Osteoblast (primary cell): Measurements from ENCODE around the gene PTGES. TPM values are rescaled to one million over a fixed set of nuclear protein-coding genes. Genes with fewer than 3 reads are reported as not detected.

Experiments
- DNase-seq: peaks from one replicate; pipeline ENCODE4 v3.0.0; 2011; ENCODE audit warnings: low spot score, mixed read lengths; ENCODE audit not compliant: insufficient read length; ENCODE audit errors: missing footprints
- H2AFZ ChIP-seq: 2 replicates; pipeline ENCODE4 v1.6.0; 2011; ENCODE audit warnings: mild to moderate bottlenecking, low read length
- H3K27ac ChIP-seq: 2 replicates; pipeline ENCODE4 v1.5.1; 2011; ENCODE audit warnings: mild to moderate bottlenecking, low read depth, low read length, moderate library complexity
- H3K27me3 ChIP-seq: 2 replicates; pipeline ENCODE4 v1.6.0; 2012; ENCODE audit warnings: mild to moderate bottlenecking, control low read depth, inconsistent platforms, low read length, moderate library complexity; ENCODE audit not compliant: insufficient read depth
- H3K36me3 ChIP-seq: 2 replicates; pipeline ENCODE4 v1.5.1; 2011; ENCODE audit warnings: mild to moderate bottlenecking, low read length, control low read depth, moderate library complexity; ENCODE audit not compliant: insufficient read depth
- H3K4me1 ChIP-seq: 2 replicates; pipeline ENCODE4 v1.5.1; 2011; ENCODE audit warnings: mild to moderate bottlenecking, low read length, control low read depth, moderate library complexity; ENCODE audit not compliant: insufficient read depth
- H3K4me2 ChIP-seq: 2 replicates; pipeline ENCODE4 v1.6.0; 2011; ENCODE audit warnings: mild to moderate bottlenecking, low read length; ENCODE audit not compliant: insufficient read depth
- H3K4me3 ChIP-seq: fragments of 200-600 bp; sonication (generic); 3 replicates; pipeline ENCODE4 v1.5.1; 2012; ENCODE audit warnings: mild to moderate bottlenecking, low read length, inconsistent platforms; ENCODE audit not compliant: insufficient read depth
- H3K79me2 ChIP-seq: 2 replicates; pipeline ENCODE4 v1.6.0; 2012; ENCODE audit warnings: mild to moderate bottlenecking, low read length, control low read depth, inconsistent platforms; ENCODE audit not compliant: insufficient read depth
- H3K9me3 ChIP-seq: 2 replicates; pipeline ENCODE4 v1.5.1; 2011; ENCODE audit warnings: low read depth, low read length, control low read depth
- H4K20me1 ChIP-seq: 2 replicates; pipeline ENCODE4 v1.6.0; 2012; ENCODE audit warnings: mild to moderate bottlenecking, low read length, control low read depth; ENCODE audit not compliant: insufficient read depth
- CTCF ChIP-seq: IDR thresholded peaks from 2 replicates; pipeline ENCODE4 v1.5.1; 2011; ENCODE audit warnings: mild to moderate bottlenecking, low read depth, low read length, moderate library complexity; ENCODE audit errors: extremely low read depth
- total RNA-seq: library from RNA; depleted of rRNA; stranded (reverse); fragments of >200 nt; gene quantifications from 2 replicates; pipeline ENCODE4 v1.2.3, GENCODE V29; 2012

PTGES gene
- total RNA-seq, 1 donor = 70.9 TPM

- Histone ChIP-seq H3K4me2 (peak overlapping the region; percentile 74), H3K4me3 (no peak overlapping the region), H2AFZ (no peak overlapping the region), H4K20me1 (no peaks in the 10 kb centered on the region), H3K9me3 (no peaks in the 10 kb centered on the region), H3K27me3 (no peaks in the 10 kb centered on the region), H3K27ac (peak overlapping the region; percentile 96), H3K4me1 (peaks cover 52% of the 10 kb centered on the region), H3K79me2 (peaks cover 2% of the 10 kb centered on the region), H3K36me3 (no peaks in the 10 kb centered on the region)
- DNase-seq = no peak
- no peak for TF ChIP-seq CTCF
These were observed 39.5 kb downstream of the PTGES start for GRCh38 chr9:129713402-129713679.

GRCh38 chr9:129712634-129713401 is 40.0 kb downstream of the PTGES start:
- Histone ChIP-seq H3K36me3 (no peaks in the 10 kb centered on the region), H3K4me3 (peak overlapping the region; percentile 27), H3K79me2 (peaks cover 2% of the 10 kb centered on the region), H4K20me1 (no peaks in the 10 kb centered on the region), H3K4me1 (peaks cover 52% of the 10 kb centered on the region), H3K27me3 (no peaks in the 10 kb centered on the region), H3K27ac (peak overlapping the region; percentile 96), H2AFZ (peak overlapping the region; percentile 61), H3K4me2 (peak overlapping the region; percentile 74), H3K9me3 (no peaks in the 10 kb centered on the region)
- DNase-seq = peak; percentile 96
- peak; percentile 3 for TF ChIP-seq CTCF

GRCh38 chr9:129710169-129710453 is 42.7 kb downstream of the PTGES start:
- Histone ChIP-seq H3K27ac (no peak overlapping the region), H3K4me3 (no peak overlapping the region), H3K4me1 (peaks cover 40% of the 10 kb centered on the region), H4K20me1 (no peaks in the 10 kb centered on the region), H3K36me3 (no peaks in the 10 kb centered on the region), H2AFZ (no peak overlapping the region), H3K79me2 (peaks cover 2% of the 10 kb centered on the region), H3K9me3 (no peaks in the 10 kb centered on the region), H3K27me3 (no peaks in the 10 kb centered on the region), H3K4me2 (no peak overlapping the region)
- peak; percentile 11 for DNase-seq
- no peak for TF ChIP-seq CTCF

GRCh38 chr9:129709438-129710168 is 43.2 kb downstream of the PTGES start:
- no peaks in the 10 kb centered on the region for H3K27me3 ChIP-seq
- no peak overlapping the region for H3K4me3 ChIP-seq
- no peak overlapping the region for H2AFZ ChIP-seq
- no peak overlapping the region for H3K4me2 ChIP-seq
- H3K27ac ChIP-seq = no peak overlapping the region
- H4K20me1 ChIP-seq = no peaks in the 10 kb centered on the region
- H3K9me3 ChIP-seq = no peaks in the 10 kb centered on the region
- DNase-seq = peak; percentile 27
- H3K36me3 ChIP-seq = no peaks in the 10 kb centered on the region
- TF ChIP-seq CTCF = no peak
- H3K79me2 ChIP-seq = peaks cover 2% of the 10 kb centered on the region
- peaks cover 36% of the 10 kb centered on the region for H3K4me1 ChIP-seq
